ENCODE measurements around the gene ELL. TPM values are rescaled to one million over a fixed set of nuclear protein-coding genes. Genes with fewer than 3 reads are reported as not detected.

Gene ELL
- total and polyA plus RNA-seq, 3 donors from 2014 or later = 48.0 to 76.1 (median 75.8) TPM

DNA sequence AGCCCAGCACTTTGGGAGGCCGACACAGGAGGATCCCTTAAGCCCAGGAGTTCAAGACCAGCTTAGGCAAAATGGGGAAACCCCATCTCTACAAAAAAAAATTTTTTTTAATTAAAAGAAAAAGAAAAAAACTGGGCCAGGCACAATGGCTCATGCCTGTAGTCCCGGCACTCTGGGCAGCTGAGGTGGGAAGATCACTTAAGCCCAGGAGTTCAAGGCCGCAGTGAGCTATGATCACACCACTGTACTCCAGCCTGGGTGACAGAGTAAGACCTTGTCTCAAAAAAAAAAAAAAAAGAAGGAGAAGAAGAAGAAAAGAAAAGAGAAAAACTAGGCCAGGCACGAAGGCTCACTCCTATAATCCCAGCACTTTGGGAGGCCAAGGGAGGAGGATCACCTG is 4.3 kb downstream of the ELL start:
- Histone ChIP-seq H3K27me3 (no peaks in the 10 kb centered on the region), H3K9me3 (no peaks in the 10 kb centered on the region), H3K4me3 (no peak overlapping the region), H3K4me1 (peaks cover 35% of the 10 kb centered on the region), H3K27ac (no peak overlapping the region), H3K36me3 (ENCODE audit: low read depth, missing control alignments) (no peaks in the 10 kb centered on the region)
- 74 to 80% methylated on average over 4 of the region's 4 CpGs for WGBS, 2 donors
- intact Hi-C loops (cut with DNase I; ENCODE audit: low total_unique reads) = no loop called here
- DNase-seq = no peak
- TF ChIP-seq, protein P1, sequence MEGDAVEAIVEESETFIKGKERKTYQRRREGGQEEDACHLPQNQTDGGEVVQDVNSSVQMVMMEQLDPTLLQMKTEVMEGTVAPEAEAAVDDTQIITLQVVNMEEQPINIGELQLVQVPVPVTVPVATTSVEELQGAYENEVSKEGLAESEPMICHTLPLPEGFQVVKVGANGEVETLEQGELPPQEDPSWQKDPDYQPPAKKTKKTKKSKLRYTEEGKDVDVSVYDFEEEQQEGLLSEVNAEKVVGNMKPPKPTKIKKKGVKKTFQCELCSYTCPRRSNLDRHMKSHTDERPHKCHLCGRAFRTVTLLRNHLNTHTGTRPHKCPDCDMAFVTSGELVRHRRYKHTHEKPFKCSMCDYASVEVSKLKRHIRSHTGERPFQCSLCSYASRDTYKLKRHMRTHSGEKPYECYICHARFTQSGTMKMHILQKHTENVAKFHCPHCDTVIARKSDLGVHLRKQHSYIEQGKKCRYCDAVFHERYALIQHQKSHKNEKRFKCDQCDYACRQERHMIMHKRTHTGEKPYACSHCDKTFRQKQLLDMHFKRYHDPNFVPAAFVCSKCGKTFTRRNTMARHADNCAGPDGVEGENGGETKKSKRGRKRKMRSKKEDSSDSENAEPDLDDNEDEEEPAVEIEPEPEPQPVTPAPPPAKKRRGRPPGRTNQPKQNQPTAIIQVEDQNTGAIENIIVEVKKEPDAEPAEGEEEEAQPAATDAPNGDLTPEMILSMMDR (IDR thresholded peaks at IDR 0.05) = no peak
- TF ChIP-seq POLR2A (IDR thresholded peaks at IDR 0.05) = no peak

DNA sequence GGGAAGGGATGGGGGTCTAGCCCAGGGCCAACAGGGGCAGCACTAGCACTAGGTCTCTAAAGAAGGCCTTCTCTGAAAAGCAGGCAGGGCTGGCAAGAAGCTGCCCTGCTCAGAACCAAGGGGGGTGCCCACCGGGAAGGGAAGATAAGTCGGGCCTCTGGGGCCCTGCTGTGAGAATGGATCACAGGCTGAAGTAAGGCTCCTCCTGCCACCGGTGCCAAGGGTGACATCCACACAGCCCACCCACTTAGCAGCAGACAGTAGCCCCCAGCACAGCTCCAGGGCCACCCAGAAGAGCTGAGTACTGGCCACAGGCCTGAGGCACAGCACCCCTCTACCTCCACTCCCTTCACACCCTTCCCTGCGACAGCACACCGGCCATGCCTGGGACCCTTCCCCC is 5.9 kb downstream of the ELL start:
- no peak for TF ChIP-seq POLR2A (IDR thresholded peaks at IDR 0.05)
- TF ChIP-seq, protein P1 (IDR thresholded peaks at IDR 0.05) = no peak
- 74 to 76% methylated on average over 5 of the region's 5 CpGs for WGBS, 2 donors
- Histone ChIP-seq H3K27me3 (no peaks in the 10 kb centered on the region), H3K4me1 (peaks cover 35% of the 10 kb centered on the region), H3K9me3 (no peaks in the 10 kb centered on the region), H3K27ac (peak overlapping the region in 1 of 2 donors; percentile 67), H3K4me3 (no peak overlapping the region), H3K36me3 (ENCODE audit: low read depth, missing control alignments) (no peaks in the 10 kb centered on the region)
- DNase-seq = no peak
- intact Hi-C loops (cut with DNase I; ENCODE audit: low total_unique reads) = no loop called here

DNA sequence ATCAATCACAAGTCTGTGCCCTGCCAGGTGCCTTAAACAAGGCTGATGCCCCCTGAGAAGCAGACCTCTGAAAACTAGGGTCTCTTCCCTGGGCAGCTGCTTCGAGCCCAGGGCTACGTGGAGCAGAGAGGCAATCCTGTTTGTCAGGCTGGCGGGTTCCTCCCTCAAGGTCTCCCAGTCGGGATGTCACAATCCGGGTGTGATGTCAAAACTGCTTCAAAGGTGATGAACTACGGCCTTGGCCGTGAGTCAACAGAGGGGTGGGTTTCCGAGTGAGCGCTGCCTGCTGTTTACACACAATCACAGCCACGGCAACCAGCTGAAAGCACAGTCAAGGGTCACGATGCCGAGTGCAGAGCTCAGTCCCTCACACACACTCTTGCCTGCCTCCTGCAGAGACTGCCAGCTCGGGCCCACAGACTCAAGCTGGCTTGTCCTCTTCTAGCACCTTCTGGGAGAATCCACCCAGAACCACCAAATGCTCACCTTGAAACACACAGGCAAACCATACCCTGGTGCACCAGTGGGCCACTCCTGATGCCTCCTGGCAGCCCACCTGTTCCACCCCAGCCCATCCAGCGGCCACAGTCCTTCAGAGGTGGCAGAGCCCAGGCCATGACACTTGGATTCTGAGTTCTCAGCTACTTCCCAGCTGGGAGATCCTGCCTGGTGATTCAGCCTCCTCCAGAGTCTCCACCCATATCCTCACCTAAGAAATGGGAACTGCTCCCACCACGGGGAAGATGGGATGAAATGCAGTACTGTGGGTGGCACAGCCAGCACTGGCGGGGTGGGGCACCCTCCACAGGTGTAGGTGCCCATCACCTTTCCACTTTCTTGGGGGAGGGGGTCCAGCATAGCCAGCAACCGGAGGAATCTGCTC is 6.8 kb downstream of the ELL start:
- Histone ChIP-seq H3K9me3 (no peaks in the 10 kb centered on the region), H3K4me3 (no peak overlapping the region), H3K36me3 (ENCODE audit: low read depth, missing control alignments) (no peaks in the 10 kb centered on the region), H3K27me3 (no peaks in the 10 kb centered on the region), H3K27ac (peak overlapping the region in 1 of 2 donors; percentile 67), H3K4me1 (peaks cover 33% of the 10 kb centered on the region)
- no peak for DNase-seq
- 51 to 59% methylated on average over 12 to 17 of the region's 17 CpGs for WGBS, 2 donors
- TF ChIP-seq, protein P1 (IDR thresholded peaks at IDR 0.05) = no peak
- intact Hi-C loops (cut with DNase I; ENCODE audit: low total_unique reads) = no loop called here

DNA sequence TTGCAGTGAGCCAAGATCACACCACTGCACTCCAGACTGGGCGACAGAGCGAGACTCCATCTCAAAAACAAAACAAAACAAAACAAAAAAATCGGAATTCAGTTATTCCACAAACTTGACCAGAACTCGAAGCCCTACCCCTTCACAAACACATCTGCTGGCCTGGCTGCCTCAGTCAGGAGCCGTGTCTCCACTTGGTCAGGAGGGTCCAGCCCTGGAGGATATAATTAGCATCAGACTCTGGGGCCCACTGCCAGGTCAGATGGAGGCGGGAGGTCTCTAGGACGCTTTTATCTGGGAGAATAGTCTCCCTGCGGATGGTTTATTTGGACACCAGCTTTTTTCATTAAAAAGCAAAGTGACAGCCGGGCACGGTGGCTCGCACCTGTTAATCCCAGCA is 8.0 kb downstream of the ELL start:
- 43 to 65% methylated on average over 5 to 11 of the region's 11 CpGs for WGBS, 2 donors
- Histone ChIP-seq H3K9me3 (no peaks in the 10 kb centered on the region), H3K4me3 (no peak overlapping the region), H3K27ac (peak overlapping the region in 1 of 2 donors; percentile 69), H3K4me1 (peaks cover 33% of the 10 kb centered on the region), H3K27me3 (no peaks in the 10 kb centered on the region), H3K36me3 (ENCODE audit: low read depth, missing control alignments) (no peaks in the 10 kb centered on the region)
- DNase-seq = peak; percentile 79
- intact Hi-C loops (cut with DNase I; ENCODE audit: low total_unique reads) = no loop called here
- no peak for TF ChIP-seq POLR2A (IDR thresholded peaks at IDR 0.05)
- TF ChIP-seq, protein P1 (IDR thresholded peaks at IDR 0.05) = no peak

DNA sequence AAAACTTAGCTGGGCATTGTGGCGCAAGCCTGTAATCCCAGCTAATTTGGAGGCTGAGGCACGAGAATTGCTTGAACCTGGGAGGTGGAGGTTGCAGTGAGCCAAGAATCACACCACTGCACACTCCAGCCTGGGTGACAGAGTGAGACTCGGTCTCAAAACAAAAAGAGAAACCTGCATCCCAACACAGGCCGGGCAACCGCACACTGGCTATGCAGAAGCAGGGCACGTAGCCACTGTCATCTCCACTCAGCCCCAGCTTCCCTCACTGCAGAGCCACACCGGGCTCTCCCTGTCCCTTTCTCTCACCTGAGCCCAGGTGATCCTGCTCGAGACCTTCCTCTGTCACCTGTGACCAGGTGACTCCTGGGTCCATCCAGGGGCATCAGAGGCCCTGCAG is 11.7 kb downstream of the ELL start:
- no peak overlapping the region for H3K27ac ChIP-seq
- intact Hi-C loops (cut with DNase I; ENCODE audit: low total_unique reads) = no loop called here
- H3K27me3 ChIP-seq = no peaks in the 10 kb centered on the region
- no peak for DNase-seq
- H3K36me3 ChIP-seq (ENCODE audit: low read depth, missing control alignments) = no peaks in the 10 kb centered on the region
- 89 to 94% methylated on average over 8 of the region's 8 CpGs for WGBS, 2 donors
- TF ChIP-seq POLR2A (IDR thresholded peaks at IDR 0.05) = no peak
- TF ChIP-seq, protein P1 (IDR thresholded peaks at IDR 0.05) = no peak
- H3K4me1 ChIP-seq = peaks cover 62% of the 10 kb centered on the region
- H3K4me3 ChIP-seq = no peak overlapping the region
- no peaks in the 10 kb centered on the region for H3K9me3 ChIP-seq

All from testis (tissue), 3 donors.